ENCODE results near the gene MLLT1.

DNA sequence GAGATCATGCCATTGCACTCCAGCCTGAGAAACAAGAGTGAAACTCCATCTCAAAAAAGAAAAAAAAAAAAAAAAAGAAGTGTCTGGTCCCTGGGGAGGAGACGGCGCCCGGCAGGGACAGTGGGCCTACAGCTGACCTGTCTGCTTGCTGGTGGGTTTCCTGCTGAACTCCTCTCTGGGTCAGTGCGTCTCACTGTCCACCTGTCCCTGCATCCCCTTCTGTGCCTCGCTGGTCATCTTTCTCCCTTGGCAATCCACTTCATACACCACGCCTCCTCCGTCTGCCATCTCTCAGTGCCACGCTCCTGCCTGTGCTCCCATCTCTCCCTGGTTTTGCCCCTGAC, 80.9 kb downstream of the MLLT1 start:
- no peak for TF ChIP-seq POLR2A (IDR thresholded peaks at IDR 0.05; ENCODE audit: low read depth)
- TF ChIP-seq, protein P1, sequence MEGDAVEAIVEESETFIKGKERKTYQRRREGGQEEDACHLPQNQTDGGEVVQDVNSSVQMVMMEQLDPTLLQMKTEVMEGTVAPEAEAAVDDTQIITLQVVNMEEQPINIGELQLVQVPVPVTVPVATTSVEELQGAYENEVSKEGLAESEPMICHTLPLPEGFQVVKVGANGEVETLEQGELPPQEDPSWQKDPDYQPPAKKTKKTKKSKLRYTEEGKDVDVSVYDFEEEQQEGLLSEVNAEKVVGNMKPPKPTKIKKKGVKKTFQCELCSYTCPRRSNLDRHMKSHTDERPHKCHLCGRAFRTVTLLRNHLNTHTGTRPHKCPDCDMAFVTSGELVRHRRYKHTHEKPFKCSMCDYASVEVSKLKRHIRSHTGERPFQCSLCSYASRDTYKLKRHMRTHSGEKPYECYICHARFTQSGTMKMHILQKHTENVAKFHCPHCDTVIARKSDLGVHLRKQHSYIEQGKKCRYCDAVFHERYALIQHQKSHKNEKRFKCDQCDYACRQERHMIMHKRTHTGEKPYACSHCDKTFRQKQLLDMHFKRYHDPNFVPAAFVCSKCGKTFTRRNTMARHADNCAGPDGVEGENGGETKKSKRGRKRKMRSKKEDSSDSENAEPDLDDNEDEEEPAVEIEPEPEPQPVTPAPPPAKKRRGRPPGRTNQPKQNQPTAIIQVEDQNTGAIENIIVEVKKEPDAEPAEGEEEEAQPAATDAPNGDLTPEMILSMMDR (IDR thresholded peaks at IDR 0.05) = no peak
- TF ChIP-seq POLR2AphosphoS5 (IDR thresholded peaks at IDR 0.05) = no peak
- no peak for TF ChIP-seq EP300 (IDR thresholded peaks at IDR 0.05)
